HG02763 (cell line): ENCODE results near the gene FKBP1B.
"Not testable (repeated sequence)": the region's sequence is repeated elsewhere in the genome, so short reads cannot be mapped to it uniquely, and the experiment has no call there.

ENCODE experiments used
- ATAC-seq: cut with Tn5 transposase; IDR thresholded peaks from one replicate; pipeline ENCODE4 v1.9.1; 2021; ENCODE audit warnings: mild to moderate bottlenecking, moderate library complexity; ENCODE audit not compliant: unreplicated experiment

FKBP1B gene

DNA sequence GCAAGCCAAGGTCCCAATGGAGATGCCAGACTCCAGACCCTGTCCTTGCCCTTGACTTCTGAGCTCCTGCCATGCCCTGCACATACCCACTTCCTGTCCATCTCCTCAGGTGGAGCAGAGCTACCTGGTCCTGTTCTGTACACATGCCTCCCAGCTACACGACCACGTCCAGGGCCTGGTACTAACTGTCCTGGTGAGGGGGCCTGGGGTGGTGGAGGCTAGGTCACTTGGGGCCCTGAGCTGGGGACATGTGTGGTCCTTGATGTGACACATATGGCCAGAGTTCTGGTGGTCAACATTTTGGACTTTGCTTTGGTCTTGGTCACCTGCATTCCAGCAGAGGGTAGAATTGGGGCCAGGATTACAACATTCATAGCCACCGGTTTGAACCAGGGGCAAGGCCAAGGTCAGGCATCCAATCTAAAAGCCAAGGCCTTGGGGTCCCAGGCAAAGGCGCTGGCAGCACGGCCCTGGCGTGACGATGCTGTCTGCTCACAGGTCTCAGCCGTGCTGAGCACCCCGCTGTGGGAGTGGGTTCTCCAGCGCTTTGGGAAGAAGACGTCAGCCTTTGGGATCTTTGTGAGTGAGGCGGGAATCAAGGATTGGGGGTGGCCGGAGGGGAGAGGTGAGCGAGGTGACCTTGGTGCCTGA, 27.1 kb upstream of the FKBP1B start:
- no peak for ATAC-seq

DNA sequence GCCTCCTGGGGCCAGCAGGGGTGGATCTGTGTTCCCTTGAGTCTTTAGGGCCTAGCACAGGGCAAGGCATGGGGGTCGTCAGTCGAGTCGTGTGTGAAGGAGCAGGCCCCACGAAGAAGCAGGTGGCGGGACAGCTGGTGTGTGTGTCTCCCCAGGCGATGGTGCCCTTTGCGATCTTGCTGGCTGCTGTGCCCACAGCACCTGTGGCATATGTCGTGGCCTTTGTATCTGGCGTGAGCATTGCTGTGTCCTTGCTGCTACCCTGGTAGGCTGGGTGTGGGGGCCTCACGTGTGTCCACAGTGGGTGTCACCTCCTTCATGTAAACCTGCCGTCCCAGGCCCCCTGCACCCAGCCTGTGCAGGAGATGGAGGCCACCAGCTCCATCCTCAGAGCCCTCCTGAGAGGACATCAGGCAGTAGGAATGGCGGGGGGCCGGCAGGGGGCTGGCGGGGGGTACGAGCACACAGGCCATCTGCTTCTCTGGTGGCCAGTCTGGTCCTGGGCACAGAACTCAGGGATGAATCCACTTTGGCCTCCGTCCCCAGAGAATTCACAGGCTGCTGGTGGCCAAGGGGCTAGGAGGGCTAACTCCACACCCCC, 26.5 kb upstream of the FKBP1B start:
- ATAC-seq = no peak

DNA sequence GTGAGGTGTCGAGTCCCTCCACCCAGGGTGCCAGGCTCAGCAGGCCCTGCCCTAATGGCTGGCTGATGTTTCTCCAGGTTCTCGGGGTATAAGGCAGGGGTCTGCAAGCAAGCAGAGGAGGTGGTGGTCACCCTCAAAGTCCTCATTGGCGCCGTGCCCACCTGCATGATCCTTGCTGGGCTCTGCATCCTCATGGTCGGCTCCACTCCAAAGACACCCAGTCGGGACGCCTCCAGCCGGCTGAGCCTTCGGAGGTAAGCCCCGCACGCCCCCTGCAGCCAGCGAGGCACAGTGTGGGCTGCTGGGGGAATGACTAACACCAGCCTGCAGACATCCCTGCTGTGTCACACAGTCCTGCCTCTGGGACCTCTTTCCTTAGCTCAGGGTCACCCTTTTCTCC, 25.5 kb upstream of the FKBP1B start:
- no peak for ATAC-seq

DNA sequence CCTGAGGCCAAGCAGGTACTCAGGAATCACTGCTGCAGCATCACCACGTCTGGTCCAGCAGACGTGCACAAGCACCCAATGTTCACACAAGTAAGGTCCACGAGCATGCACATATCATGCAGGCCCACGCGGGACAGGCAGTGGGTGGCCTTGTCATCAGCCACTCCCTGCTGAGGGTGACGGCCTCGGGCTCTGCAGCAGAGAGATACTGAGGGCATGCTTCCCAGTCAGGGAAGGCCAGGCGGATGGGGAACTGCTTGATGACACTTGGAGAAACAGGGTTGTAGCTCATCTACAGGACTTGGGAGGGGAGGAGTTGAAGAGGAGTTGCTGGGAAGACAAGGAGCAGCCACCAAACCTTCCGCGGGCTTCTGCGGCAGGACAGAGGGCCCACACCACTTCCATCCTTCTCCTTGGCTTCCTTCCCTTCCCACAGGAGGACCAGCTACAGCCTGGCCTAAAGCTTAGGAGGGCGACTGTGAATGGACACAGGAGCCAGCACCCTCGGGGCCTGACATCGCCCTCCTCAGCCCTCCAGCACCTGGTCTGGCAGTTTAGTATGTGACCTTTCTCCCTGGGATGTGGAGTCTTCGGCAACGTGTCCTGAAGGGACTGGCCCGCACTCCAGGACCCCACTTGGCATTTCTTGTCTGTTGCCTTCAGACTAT, 24.4 kb upstream of the FKBP1B start:
- no peak for ATAC-seq

DNA sequence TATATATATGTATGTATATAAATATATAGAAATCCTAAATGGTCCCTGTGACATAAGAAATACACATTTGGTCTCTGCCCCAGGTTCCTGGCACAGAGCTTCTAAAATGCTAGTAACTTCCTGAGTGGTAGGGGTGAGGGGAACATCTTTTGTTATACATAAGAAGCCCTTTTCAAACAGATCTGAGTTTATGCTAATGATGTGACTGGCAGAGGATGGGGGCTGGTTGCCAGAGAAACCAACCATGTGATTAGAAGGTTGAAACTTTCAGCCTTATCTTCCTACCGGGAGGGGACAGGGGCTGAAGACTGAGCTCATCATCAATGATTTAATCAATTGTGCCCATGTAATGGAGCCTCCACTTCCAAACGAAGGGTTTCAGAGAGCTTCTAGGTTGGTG, 23.3 kb upstream of the FKBP1B start:
- no peak for ATAC-seq

DNA sequence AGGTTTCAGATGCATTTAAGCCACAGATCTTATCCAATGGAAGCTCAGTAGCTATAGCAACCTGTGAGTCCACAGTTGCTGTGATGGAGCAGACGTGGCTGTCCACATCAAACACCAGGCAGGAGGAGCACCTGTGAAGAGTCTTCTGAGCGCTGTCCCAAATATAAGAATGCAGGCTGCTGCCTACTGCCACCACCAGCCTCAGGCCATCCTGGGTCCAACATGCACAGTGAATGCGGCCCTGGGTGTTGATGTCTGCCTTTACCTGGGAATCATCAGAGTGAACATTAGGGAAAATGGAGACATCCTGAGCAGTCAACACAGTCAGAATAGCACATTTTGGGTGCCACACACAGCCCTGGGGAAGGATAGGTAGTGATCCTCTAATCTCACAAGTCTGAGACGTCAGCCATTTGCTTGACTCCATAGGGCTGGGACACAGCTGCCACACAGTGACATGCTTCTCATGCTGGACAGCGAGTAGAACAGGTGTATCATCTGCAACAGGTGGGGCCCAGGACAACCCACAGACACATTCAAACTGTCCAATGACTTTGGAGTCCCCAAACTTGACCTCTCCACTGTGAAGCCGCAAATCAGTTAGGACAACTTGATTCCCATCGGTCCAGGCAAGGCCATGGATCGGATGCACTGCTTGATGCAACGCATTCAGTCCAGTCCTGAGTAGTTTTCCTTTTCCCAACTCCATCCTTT, 10.6 kb upstream of the FKBP1B start:
- ATAC-seq = no peak

DNA sequence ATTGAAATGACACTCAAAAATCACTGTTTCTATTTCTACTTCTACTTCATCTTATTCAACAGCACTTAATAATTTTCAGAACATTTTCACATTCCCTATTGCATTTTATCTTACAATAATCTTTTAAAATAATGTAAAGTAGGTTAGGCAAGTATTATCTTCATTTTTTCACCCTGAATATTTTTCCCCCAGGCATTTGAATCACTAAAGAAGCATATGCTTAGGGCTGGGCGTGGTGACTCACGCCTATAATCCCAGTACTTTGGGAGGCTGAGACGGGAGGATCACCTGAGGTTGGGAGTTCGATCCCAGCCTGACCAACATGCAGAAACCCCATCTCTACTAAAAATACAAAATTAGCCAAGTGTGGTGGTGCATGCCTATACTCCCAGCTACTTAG, 9.0 kb upstream of the FKBP1B start:
- ATAC-seq = no peak

DNA sequence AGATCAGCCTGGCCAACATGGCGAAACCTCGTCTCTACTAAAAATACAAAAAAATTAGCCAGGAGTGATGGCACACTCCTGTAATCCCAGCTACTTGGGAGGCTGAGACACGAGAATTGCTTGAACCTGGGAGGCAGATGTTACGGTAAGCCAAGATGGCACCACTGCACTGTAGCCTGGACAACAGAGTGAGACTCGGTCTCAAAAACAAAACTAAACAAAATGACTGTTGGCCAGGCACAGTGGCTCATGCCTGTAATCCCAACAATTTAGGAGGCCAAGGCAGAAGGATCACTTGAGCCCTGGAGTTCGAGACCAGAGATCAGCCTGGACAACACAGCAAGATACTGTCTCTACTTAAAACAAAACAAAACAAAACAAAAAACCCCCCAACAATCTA, 6.4 kb upstream of the FKBP1B start:
- not testable (repeated sequence) for ATAC-seq

DNA sequence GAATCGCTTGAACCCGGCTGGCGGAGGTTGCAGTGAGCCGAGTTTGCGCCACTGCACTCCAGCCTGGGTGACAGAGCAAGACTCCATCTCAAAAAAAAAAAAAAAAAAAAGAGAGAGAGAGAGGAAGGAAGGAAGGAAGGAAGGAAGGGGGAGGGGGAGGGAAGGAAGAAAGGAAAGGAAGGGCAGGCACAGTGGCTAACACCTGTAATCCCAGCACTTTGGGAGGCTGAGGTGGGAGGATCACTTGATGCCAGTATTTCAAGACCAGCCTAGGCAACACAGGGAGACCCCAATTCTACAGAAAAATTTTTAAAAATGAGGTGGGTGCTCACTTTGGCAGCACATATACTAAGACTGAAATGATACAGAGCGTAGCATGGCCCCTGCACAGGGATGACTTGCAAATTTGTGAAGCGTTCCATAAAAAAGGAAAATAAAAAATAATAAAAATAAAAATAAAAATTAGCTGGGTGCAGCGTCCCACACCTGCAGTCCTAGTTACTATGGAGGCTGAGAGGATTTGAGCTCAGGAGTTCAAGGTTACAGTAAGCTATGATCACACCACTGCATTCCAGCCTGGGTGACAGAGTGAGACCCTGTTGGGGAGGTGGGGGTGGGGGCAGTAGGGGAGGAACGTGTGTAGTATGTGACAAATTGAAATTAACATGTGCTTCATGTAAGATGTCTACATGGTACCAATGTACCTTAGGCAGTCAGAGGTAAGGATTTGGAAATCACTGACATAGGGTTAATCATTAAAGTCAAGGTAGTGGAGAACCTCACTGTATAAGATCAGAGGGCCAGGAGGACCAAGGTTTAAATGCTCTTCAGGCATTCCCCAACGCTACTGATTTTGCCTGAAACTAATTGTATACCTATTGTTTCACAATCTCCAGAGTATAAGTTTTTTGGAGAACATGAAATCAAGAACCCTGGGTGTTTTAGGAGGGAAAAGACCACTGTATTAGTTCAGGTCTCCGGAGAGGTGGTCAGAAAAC, 3.7 kb upstream of the FKBP1B start:
- no peak for ATAC-seq

DNA sequence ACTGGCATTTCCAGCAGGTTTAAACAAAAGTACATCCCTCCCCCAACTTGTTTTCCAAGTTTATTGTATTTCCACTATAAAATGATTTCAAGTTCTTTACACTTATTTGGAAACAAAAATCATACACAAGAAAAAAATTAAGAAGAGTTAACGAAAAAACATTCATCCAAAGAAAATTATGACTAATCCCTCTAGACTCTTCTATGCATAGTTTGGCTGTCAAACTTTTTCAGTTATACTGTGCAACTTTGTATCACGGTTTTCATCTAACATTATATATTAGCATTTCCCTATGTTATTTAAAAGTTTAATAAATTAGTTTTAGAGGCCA, 3.0 kb upstream of the FKBP1B start:
- ATAC-seq = no peak

DNA sequence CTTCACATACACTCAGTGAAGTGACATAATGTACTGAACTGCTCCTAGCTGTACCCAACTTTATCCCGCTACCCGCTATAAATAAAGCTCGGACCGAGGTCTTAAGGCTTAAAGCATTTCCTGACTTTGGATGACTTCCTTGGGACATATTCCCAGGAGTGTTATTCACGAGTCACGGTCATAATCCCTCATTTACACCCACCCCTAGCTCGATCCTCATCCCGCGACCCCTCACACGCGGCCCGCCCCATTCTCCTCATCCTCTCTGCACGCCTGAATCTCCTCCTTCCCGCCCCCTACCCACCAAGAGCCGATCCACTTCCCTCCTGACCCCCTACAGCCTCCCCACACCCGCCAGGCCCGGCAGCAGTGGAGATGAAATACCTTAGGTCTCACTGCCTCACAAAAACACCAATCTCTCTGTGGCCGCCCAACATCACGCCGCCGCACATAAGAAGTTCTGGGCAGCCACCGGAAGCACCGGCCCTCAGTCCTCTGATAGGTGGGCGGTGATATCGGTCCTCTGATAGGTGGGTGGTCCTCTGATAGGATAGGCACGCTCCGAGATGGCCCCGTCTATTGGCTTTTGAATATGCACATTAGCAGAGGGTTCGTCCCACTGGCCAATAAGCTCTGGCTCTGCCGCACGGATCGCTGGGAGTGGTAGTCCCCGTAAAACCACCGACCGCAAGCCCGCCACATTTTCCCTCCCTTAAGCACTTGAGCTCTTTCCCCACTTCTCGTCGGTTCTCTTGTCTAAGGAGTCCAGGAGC, 2.4 kb upstream of the FKBP1B start, which contains the start of gene WDCP:
TSS of gene WDCP (minus strand) at position 462 of the 773 bp plus-strand sequence. CDS start 7,897 bp downstream, outside the sequence.
- ATAC-seq = peak; percentile 99

DNA sequence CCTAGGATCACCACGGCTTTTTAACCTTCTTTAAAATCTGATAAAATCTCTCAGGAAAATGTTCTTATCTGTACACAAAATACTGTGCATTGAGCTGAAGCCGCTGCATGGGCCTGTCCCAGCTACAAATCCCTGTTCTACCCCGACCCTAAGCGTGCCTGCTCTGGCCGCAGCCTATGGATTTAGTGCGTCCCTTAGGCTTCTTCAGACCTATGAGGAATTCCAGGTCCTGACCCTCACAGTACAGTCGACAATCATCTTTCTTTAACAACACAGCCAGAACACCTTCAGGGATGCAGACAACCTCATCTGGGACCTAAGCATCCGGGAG, 1.9 kb upstream of the FKBP1B start:
- ATAC-seq = no peak

DNA sequence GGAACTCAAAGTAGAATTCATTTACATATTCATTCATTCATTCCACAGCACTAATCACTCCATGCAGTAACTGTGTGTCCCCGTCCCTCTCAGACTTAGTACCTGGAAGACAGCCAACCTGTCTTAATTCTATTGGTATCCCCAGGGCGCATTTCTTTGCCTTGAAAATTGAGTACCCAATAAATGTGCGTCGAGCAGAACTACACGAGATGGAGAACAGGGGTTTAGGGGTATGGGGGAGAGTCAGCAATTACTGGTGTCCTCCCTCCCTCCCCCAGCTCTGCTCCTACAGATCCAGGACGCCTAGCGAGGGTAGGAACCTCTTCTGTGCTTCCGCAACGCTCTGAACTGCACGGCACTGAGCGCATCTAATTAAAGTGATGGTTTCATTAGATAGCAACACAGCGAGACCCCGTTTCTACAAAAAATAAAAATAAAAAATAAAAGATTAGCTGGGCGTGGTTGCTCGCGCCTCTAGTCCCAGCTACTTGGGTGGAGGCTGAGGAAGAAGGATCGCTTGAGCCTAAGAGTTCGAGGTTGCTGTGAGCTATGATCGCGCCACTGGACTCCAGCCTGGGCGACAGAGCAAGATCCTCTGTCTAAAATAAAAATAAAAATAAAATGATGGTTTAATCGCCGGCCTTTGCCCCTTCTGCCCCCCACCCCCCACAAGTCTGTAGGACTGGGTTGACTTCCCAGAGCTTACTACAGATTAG, 614 bp upstream of the FKBP1B start:
- no peak for ATAC-seq

DNA sequence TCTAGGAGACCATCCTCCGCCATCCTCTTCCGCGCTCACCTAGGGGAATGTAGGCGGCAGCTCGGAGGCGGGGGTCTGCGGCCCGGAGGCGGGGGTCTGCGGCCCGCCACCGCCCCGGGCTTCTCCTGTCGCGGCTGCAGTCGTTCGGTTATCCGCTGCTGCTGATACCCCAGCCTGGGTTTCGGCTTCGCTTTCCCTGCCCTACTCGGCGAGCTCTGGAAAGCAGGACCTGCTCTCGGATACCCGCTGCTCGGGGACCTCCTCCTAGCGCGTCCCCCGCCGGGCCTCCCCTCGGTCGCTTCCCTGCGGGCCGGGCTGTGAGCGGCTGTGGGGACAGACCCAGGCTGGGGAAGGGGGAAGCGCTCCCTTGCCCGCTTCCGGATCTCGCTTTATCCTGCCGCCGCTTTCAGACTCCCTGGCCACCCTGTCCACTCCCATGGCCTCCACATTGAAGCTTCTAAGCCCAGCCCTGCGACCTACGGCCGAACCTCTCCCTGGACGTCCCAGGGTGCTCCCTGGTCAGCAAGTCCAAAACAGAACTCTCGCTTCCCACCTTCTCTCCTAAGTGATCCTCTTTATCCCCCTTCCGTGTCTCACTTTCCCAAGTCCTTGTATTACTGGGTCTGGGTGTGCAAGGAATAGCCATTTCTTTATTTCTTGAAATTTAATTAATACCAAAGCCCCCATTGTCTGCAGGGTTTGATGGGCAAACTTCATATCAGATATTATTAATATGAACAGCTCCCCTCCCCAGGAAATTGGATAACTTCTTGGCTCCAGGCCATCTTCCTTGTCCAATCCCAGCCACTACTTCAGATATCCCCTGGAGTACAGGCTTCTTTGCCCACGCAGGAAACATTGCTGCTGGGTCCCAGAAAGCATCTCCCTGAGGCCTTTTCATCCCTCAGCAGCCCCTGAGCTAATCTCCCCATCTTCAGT, 769 bp downstream of the FKBP1B start:
- no peak for ATAC-seq

DNA sequence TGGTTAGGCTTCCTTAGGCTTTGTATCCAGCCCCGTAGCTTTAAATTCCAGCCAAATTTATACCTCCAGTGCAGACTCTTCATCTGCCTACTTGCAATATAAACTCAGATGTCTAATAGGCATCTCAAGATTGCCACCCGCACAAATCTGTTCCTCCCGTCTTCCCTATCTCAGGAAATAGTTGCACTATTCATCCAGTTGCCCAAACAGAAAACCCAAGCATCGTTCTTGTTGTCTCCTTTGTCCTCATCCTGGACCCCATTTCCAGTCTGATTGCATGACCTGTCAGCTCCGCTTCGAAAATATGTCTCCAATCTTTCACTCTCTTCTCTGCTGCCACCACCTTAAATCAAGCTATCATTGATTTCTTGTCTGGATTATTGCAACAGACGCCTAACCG, 2.3 kb downstream of the FKBP1B start:
- ATAC-seq = no peak

DNA sequence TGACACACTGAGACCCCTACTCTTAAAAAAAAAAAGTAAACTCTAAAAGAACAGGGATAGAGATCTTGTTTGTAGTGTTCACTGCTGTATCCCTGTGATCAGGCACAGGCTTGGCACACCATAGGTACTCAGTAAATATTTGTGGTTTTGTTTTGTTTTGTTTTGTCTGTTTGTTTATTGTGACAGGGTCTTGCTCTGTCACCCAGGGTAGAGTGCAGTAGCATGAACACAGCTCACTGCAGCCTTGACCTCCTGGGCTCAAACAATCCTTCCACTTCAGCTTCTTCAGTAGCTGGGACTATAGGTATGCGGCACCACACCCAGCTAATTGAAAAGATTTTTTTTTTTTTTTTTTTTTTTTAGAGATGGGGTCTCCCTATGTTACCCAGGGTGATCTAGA, 3.4 kb downstream of the FKBP1B start:
- ATAC-seq = no peak

DNA sequence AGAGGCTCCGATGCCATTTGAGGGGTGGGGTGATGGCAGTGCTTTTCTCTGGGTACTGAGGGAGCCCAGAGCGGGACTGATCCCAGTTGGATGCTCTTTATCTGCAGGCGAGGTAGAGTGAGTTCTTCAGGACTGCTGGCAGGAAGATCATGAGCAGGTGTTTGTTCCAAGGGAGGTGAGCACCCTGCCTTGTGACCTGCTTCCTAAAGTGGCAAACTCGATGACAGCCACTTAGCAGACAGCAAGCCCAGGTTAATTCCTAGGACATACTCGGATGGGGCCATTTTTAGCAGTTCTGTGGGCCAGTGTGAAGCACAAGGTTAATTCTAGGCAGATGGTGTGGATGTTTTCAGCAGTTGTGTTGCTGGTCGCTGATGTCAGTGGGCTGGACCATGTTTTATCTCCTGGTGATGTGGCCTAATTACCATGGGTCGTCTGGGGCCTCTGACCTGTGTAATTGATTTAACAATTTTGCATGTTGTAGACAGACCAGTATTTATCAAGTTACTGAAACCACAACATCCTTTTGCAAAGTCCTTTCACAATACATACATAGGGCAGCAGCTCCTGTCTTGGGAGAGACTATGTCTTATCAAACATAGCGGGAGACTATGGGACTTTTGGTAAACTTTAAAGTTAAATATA, 4.9 kb downstream of the FKBP1B start:
- ATAC-seq = no peak

DNA sequence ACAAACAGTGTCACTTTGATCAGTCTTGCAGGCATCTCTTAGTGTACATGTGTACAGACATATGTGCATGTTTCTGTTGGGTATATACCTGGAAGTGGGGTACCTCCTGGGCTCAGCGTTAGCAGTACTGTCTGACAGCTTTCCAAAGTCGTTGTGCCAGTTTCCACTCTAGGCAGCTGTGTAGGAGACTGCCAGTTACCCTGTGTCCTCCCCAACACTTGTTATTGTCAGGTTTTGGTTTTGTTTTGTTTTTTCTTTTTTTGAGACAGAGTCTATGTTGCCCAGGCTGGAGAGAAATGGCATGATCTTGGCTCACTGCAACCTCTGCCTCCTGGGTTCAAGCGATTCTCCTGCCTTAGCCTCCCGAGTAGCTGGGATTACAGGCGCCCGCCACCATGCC, 6.2 kb downstream of the FKBP1B start:
- ATAC-seq = no peak
